H1 (cell line): ENCODE measurements around the gene LMBR1. TPM values are rescaled to one million over a fixed set of nuclear protein-coding genes. Genes with fewer than 3 reads are reported as not detected.
A peak's percentile ranks its signal among the peaks of the same experiment; 100 is the strongest.

Experiments used
- CEBPB ChIP-seq: IDR thresholded peaks from 2 replicates; pipeline ENCODE4 v1.6.1; 2012; ENCODE audit warnings: low read depth, low read length
- CHD1 ChIP-seq: IDR thresholded peaks from 2 replicates; pipeline ENCODE4 v1.6.1; 2012; ENCODE audit warnings: low read depth, low read length, improper control_type of control experiment
- CTBP2 ChIP-seq: IDR thresholded peaks from 2 replicates; pipeline ENCODE4 v1.7.0; 2011; ENCODE audit warnings: borderline replicate concordance, mild to moderate bottlenecking, moderate library complexity, mixed read lengths, low read length; ENCODE audit not compliant: insufficient read depth, insufficient read length
- RAD21 ChIP-seq, 2 experiments: IDR thresholded peaks in 1 of 2; conservative IDR thresholded peaks in 1 of 2; 2 replicates each; pipeline ENCODE4 v1.6.1; 2011; ENCODE audit warnings: low read depth in 2 of 2, low read length in 2 of 2, improper control_type of control experiment in 1 of 2, inconsistent platforms in 1 of 2, mild to moderate bottlenecking in 1 of 2, moderate library complexity in 1 of 2
- RNF2 ChIP-seq: fragments of 200-900, 300-1000 bp; sonication (generic); IDR thresholded peaks from 2 replicates; pipeline ENCODE4 v1.7.1; 2016; ENCODE audit warnings: borderline replicate concordance, low read depth, mild to moderate bottlenecking, antibody characterized with exemption, low read length; ENCODE audit not compliant: poor library complexity, severe bottlenecking; ENCODE audit errors: missing control alignments
- ZNF274 ChIP-seq: IDR thresholded peaks from 2 replicates; pipeline ENCODE4 v1.7.0; 2012; ENCODE audit warnings: low read length, borderline replicate concordance; ENCODE audit errors: extremely low read depth
- polyA plus RNA-seq, 7 experiments: library from polyadenylated mRNA; depleted of rRNA in 3 of 7; stranded (reverse) in 5 of 7; unstranded in 2 of 7; fragments of >200 nt in 5 of 7; fragments of 200-250 nt in 2 of 7; gene quantifications; 1 replicate in 5 of 7; 2 replicates in 1 of 7; 4 replicates in 1 of 7; pipeline versions ENCODE4 v1.2.1 to v1.2.3, GENCODE V29; 2011 to 2013; ENCODE audit warnings: missing spikeins in 2 of 7, mixed read lengths in 2 of 7
- total RNA-seq: library from RNA; stranded (reverse); fragmentation: NEBNext Ultra II Directional; extraction: Animal tissue kit (Norgen Biotek cat#: 25700); gene quantifications from 2 replicates; pipeline ENCODE4 v1.2.1, GENCODE V29; 2021

LMBR1 gene
- total and polyA plus RNA-seq, 2 of the 8 experiments (the other 6 are each of a cell fraction or from before 2014, with no cell fraction given) = 15.1 to 70.4 TPM

DNA sequence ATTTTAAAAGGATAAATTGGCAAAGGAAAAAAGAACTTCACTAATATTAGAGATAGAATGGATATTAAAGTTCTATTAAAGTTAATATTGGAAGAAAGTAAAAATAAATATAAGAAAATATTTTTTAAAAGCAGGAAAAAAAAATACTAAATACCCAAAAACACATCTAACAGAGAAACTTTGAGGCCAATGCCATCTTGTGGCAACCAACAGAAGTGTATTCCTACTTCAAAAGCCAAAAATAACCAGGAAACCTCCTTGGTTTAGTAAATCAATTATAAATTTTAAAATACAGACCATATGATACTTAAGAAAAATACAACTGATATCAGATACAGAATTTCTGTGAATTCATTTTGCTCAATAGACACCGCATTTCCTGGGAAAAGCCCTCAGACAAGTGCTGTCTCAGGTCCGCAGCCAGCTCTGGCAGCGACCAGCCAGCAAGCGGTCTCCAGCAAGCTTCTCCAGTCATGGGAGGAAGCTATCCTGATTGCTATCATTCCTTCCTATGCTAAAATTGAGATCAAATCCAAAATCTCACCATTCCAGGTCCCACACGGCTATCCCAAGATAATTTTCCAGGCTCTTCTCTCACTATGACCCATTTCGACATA is 65.3 kb downstream of the LMBR1 start (continued):
- TF ChIP-seq CHD1 (no peak), RNF2 (no peak), RAD21 (IDR thresholded peaks at IDR 0.05 in 1 of 2, conservative IDR thresholded peaks at IDR 0.05 in 1 of 2; ENCODE audit: low read depth in 2 of 2, low read length in 2 of 2) (peak; percentile 55 to 63), ZNF274 (no peak), CTBP2 (no peak), CEBPB (no peak)
